ENCODE results near the gene PHF19.

The PHF19 gene

DNA sequence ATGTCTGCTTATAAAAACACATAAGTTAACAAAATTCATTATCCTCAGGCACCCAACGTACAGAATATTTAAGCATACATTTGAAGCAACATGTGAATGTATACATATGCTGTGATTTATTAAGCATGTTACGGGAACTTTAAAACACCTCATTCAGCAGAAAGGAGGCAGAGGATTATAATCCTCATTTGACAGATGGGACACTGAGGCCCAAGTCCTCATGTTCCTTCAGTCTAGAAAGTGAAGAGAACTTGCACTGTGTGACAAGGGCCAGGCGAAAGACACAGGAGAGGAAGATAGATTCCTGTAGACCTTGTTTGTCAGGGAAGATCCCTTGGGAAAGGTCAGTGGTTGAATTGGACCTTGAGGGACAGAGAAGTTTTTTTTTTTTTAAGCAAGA, 26.7 kb downstream of the PHF19 start:
- Histone ChIP-seq H3K36me3 (ENCODE audit: control insufficient read depth in 1 of 2, insufficient read depth in 2 of 2, low read length in 2 of 2) (no peaks in the 10 kb centered on the region), H2AK5ac (ENCODE audit: low read length) (no peak overlapping the region), H3K9ac (ENCODE audit: low read length) (no peak overlapping the region), H3K14ac (ENCODE audit: low read length) (no peak overlapping the region), H3K23ac (ENCODE audit: low read length) (no peak overlapping the region), H3K79me1 (ENCODE audit: low read length) (no peaks in the 10 kb centered on the region), H3K4me3 (ENCODE audit: low read depth, low read length) (no peak overlapping the region), H4K12ac (ENCODE audit: low read depth, low read length) (no peak overlapping the region), H3K4me1 (ENCODE audit: control insufficient read depth in 1 of 2, insufficient read depth in 2 of 2, low read length in 2 of 2) (no peaks in the 10 kb centered on the region), H3K18ac (ENCODE audit: low read length) (no peak overlapping the region), H3K27ac (ENCODE audit: low read depth, low read length) (no peak overlapping the region), H2BK120ac (ENCODE audit: insufficient read depth, low read length, poor library complexity) (no peak overlapping the region), H4K91ac (ENCODE audit: low read depth, low read length) (no peak overlapping the region), H2BK5ac (ENCODE audit: low read depth, low read length, poor library complexity) (no peak overlapping the region), H3K79me2 (ENCODE audit: control insufficient read depth, insufficient read depth, low read length, poor library complexity) (no peaks in the 10 kb centered on the region), H3K9me3 (ENCODE audit: insufficient read depth, low read depth, low read length) (no peaks in the 10 kb centered on the region), H2AFZ (ENCODE audit: insufficient read depth, low read length, poor library complexity) (no peak overlapping the region), H4K8ac (ENCODE audit: low read depth, low read length) (no peak overlapping the region), H3K4me2 (ENCODE audit: low read length) (no peak overlapping the region), H3K27me3 (ENCODE audit: insufficient read depth, low read length) (no peaks in the 10 kb centered on the region), H2BK12ac (ENCODE audit: low read length) (no peak overlapping the region), H3K4ac (ENCODE audit: low read depth, low read length) (no peak overlapping the region)
- DNase-seq, result no peak
- WGBS (ENCODE audit: extremely low coverage, insufficient coverage, insufficient read length), result no CpG with 5 or more reads among the region's 3 CpGs

DNA sequence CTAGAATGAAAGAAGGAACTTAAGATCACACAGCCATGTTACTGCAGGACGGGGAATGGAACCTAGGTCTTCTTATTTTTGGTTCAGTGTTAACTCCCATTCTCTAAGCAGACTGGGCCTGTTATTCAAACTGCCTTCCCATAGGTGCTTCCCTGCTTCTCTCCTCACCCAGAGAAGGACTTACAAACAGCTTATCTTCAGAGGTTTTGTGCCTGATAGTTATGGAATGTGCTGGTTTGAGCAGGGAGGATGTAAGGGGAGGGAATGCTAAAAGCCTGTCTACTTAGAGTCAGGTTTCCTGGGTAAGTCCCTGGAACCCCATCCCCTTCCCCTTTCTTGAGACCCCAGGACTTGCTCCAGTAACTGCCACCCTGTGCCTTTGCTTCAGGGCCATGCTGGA, 30.1 kb downstream of the PHF19 start:
- Histone ChIP-seq H3K9ac (ENCODE audit: low read length) (no peak overlapping the region), H3K4me1 (ENCODE audit: control insufficient read depth in 1 of 2, insufficient read depth in 2 of 2, low read length in 2 of 2) (peaks cover 6 to 8% of the 10 kb centered on the region in 2 experiments), H3K4me2 (ENCODE audit: low read length) (no peak overlapping the region), H3K14ac (ENCODE audit: low read length) (no peak overlapping the region), H3K4me3 (ENCODE audit: low read depth, low read length) (no peak overlapping the region), H3K4ac (ENCODE audit: low read depth, low read length) (no peak overlapping the region), H2BK5ac (ENCODE audit: low read depth, low read length, poor library complexity) (no peak overlapping the region), H3K36me3 (ENCODE audit: control insufficient read depth in 1 of 2, insufficient read depth in 2 of 2, low read length in 2 of 2) (no peaks in the 10 kb centered on the region), H2BK12ac (ENCODE audit: low read length) (no peak overlapping the region), H2AFZ (ENCODE audit: insufficient read depth, low read length, poor library complexity) (no peak overlapping the region), H4K91ac (ENCODE audit: low read depth, low read length) (no peak overlapping the region), H3K27ac (ENCODE audit: low read depth, low read length) (no peak overlapping the region), H3K79me1 (ENCODE audit: low read length) (peaks cover 7% of the 10 kb centered on the region), H4K12ac (ENCODE audit: low read depth, low read length) (no peak overlapping the region), H2AK5ac (ENCODE audit: low read length) (no peak overlapping the region), H3K23ac (ENCODE audit: low read length) (no peak overlapping the region), H3K18ac (ENCODE audit: low read length) (no peak overlapping the region), H3K79me2 (ENCODE audit: control insufficient read depth, insufficient read depth, low read length, poor library complexity) (peaks cover 10% of the 10 kb centered on the region), H2BK120ac (ENCODE audit: insufficient read depth, low read length, poor library complexity) (no peak overlapping the region), H3K9me3 (ENCODE audit: insufficient read depth, low read depth, low read length) (no peaks in the 10 kb centered on the region), H4K8ac (ENCODE audit: low read depth, low read length) (no peak overlapping the region), H3K27me3 (ENCODE audit: insufficient read depth, low read length) (no peaks in the 10 kb centered on the region)
- no CpG with 5 or more reads among the region's 1 CpG for WGBS (ENCODE audit: extremely low coverage, insufficient coverage, insufficient read length)
- DNase-seq, result peak in 1 of 2 donors; percentile 51

DNA sequence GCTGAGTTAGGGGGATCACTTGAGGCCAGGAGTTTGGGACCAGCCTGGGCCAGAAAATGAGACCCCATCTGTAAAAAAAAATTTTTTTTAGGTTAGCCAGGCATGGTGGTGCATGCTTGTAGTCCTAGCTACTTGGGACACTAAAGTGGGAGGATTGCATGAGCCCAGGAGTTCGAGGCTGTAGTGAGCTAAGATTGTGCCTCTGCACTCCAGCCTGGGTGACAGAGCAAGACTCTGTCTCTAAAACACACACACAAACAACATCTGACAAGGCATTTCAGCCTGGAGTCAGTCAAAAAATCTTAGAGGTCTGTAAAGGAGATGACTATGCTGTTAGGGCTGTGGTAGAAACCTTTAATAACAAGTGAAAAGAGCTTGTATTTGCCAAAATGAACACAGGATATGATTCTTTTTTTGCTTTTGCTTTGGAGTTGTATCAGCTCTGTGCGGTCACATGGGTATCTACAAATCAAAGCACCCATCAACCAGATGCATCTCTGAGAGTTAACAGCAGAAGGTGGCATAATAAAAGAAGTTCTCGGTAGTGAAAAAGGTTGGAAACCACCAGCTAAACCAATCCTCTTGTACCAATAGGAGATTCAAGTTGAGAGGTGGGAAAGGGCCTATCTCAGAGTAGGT, 30.6 kb downstream of the PHF19 start:
- no peak overlapping the region for H3K4me3 ChIP-seq (ENCODE audit: low read depth, low read length)
- no peaks in the 10 kb centered on the region for H3K27me3 ChIP-seq (ENCODE audit: insufficient read depth, low read length)
- no peak overlapping the region for H2BK5ac ChIP-seq (ENCODE audit: low read depth, low read length, poor library complexity)
- no peak overlapping the region for H4K91ac ChIP-seq (ENCODE audit: low read depth, low read length)
- peaks cover 9 to 11% of the 10 kb centered on the region in 2 experiments for H3K4me1 ChIP-seq (ENCODE audit: control insufficient read depth in 1 of 2, insufficient read depth in 2 of 2, low read length in 2 of 2)
- H3K4ac ChIP-seq (ENCODE audit: low read depth, low read length), result no peak overlapping the region
- no peak overlapping the region for H2AFZ ChIP-seq (ENCODE audit: insufficient read depth, low read length, poor library complexity)
- no peak overlapping the region for H2BK120ac ChIP-seq (ENCODE audit: insufficient read depth, low read length, poor library complexity)
- H3K9ac ChIP-seq (ENCODE audit: low read length), result no peak overlapping the region
- no peak overlapping the region for H3K18ac ChIP-seq (ENCODE audit: low read length)
- no peaks in the 10 kb centered on the region for H3K36me3 ChIP-seq (ENCODE audit: control insufficient read depth in 1 of 2, insufficient read depth in 2 of 2, low read length in 2 of 2)
- no peak overlapping the region for H2AK5ac ChIP-seq (ENCODE audit: low read length)
- H4K8ac ChIP-seq (ENCODE audit: low read depth, low read length), result no peak overlapping the region
- no peak overlapping the region for H3K27ac ChIP-seq (ENCODE audit: low read depth, low read length)
- no peaks in the 10 kb centered on the region for H3K9me3 ChIP-seq (ENCODE audit: insufficient read depth, low read depth, low read length)
- no peak for DNase-seq
- peaks cover 11% of the 10 kb centered on the region for H3K79me2 ChIP-seq (ENCODE audit: control insufficient read depth, insufficient read depth, low read length, poor library complexity)
- no CpG with 5 or more reads among the region's 3 CpGs for WGBS (ENCODE audit: extremely low coverage, insufficient coverage, insufficient read length)
- peaks cover 7% of the 10 kb centered on the region for H3K79me1 ChIP-seq (ENCODE audit: low read length)
- no peak overlapping the region for H3K14ac ChIP-seq (ENCODE audit: low read length)
- no peak overlapping the region for H3K23ac ChIP-seq (ENCODE audit: low read length)
- no peak overlapping the region for H2BK12ac ChIP-seq (ENCODE audit: low read length)
- no peak overlapping the region for H4K12ac ChIP-seq (ENCODE audit: low read depth, low read length)
- H3K4me2 ChIP-seq (ENCODE audit: low read length), result no peak overlapping the region

DNA sequence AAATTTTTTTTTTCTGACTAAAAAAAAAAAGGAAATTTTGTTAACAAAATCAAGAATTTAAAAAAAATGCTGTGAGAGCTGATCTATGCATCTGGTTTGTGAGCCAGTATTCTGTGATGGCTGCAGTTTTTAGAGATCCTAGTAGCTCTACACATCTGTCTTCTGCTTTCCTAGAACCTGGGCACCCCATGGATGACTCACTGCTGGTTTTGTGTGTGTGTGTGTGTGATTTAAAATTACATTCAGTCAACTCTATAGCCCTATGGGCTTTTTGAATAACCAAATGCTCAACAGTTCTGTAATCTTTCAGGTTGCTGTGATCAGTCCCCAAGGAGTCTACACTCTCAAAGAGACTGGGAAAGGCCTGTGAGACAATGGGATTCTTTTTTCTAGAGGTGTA, 31.7 kb downstream of the PHF19 start:
- Histone ChIP-seq H3K79me1 (ENCODE audit: low read length) (peaks cover 7% of the 10 kb centered on the region), H3K4me3 (ENCODE audit: low read depth, low read length) (no peak overlapping the region), H3K4ac (ENCODE audit: low read depth, low read length) (no peak overlapping the region), H4K8ac (ENCODE audit: low read depth, low read length) (no peak overlapping the region), H3K9me3 (ENCODE audit: insufficient read depth, low read depth, low read length) (no peaks in the 10 kb centered on the region), H4K91ac (ENCODE audit: low read depth, low read length) (no peak overlapping the region), H2BK5ac (ENCODE audit: low read depth, low read length, poor library complexity) (no peak overlapping the region), H3K23ac (ENCODE audit: low read length) (no peak overlapping the region), H3K79me2 (ENCODE audit: control insufficient read depth, insufficient read depth, low read length, poor library complexity) (peaks cover 11% of the 10 kb centered on the region), H3K18ac (ENCODE audit: low read length) (no peak overlapping the region), H3K27me3 (ENCODE audit: insufficient read depth, low read length) (no peaks in the 10 kb centered on the region), H2AFZ (ENCODE audit: insufficient read depth, low read length, poor library complexity) (no peak overlapping the region), H3K36me3 (ENCODE audit: control insufficient read depth in 1 of 2, insufficient read depth in 2 of 2, low read length in 2 of 2) (peaks cover 0 to 3% of the 10 kb centered on the region in 2 experiments), H3K9ac (ENCODE audit: low read length) (no peak overlapping the region), H4K12ac (ENCODE audit: low read depth, low read length) (no peak overlapping the region), H3K4me1 (ENCODE audit: control insufficient read depth in 1 of 2, insufficient read depth in 2 of 2, low read length in 2 of 2) (peaks cover 9 to 11% of the 10 kb centered on the region in 2 experiments), H2BK12ac (ENCODE audit: low read length) (no peak overlapping the region), H3K4me2 (ENCODE audit: low read length) (no peak overlapping the region), H2AK5ac (ENCODE audit: low read length) (no peak overlapping the region), H3K27ac (ENCODE audit: low read depth, low read length) (no peak overlapping the region), H2BK120ac (ENCODE audit: insufficient read depth, low read length, poor library complexity) (no peak overlapping the region), H3K14ac (ENCODE audit: low read length) (no peak overlapping the region)
- DNase-seq, result no peak

All from trophoblast cell (in vitro differentiated cells and primary cell).